Aorta (tissue), 5 donors: ENCODE data around the gene METTL3. TPM values are rescaled to one million over a fixed set of nuclear protein-coding genes. Genes with fewer than 3 reads are reported as not detected.
A peak's percentile ranks its signal among the peaks of the same experiment; 100 is the strongest.

Source experiments
- ATAC-seq: fragments of 200-7000 bp; cut with Tn5 transposase; one replicate; pipeline ENCODE4 v1.9.1; 2022; ENCODE audit warnings: moderate library complexity; ENCODE audit not compliant: low FRiP score
- DNase-seq, 2 donors: peaks; one replicate each; pipeline ENCODE4 v3.0.0-alpha.2; 2020
- H3K27ac ChIP-seq, 2 donors: one replicate each; pipeline ENCODE4 v1.5.1; 2013; ENCODE audit warnings: low read length in 2 of 2, mild to moderate bottlenecking in 2 of 2, moderate library complexity in 2 of 2, control low read depth in 1 of 2, inconsistent platforms in 1 of 2, low read depth in 1 of 2
- H3K27me3 ChIP-seq, 2 donors: one replicate each; pipeline ENCODE4 v1.6.1; 2013; ENCODE audit warnings: control low read depth in 1 of 2, low read length in 1 of 2, mild to moderate bottlenecking in 1 of 2, moderate library complexity in 1 of 2; ENCODE audit not compliant: insufficient read depth in 2 of 2, control insufficient read depth in 1 of 2
- H3K36me3 ChIP-seq, 2 donors: one replicate each; pipeline ENCODE4 v1.6.1; 2013; ENCODE audit warnings: control low read depth in 1 of 2, low read length in 1 of 2, mild to moderate bottlenecking in 1 of 2; ENCODE audit not compliant: insufficient read depth in 2 of 2, control insufficient read depth in 1 of 2
- H3K4me1 ChIP-seq, 2 donors: one replicate each; pipeline ENCODE4 v1.6.1; 2013; ENCODE audit warnings: low read length in 2 of 2, control low read depth in 1 of 2, mild to moderate bottlenecking in 1 of 2, moderate library complexity in 1 of 2; ENCODE audit not compliant: insufficient read depth in 2 of 2, control insufficient read depth in 1 of 2
- H3K4me3 ChIP-seq, 2 donors: one replicate each; pipeline ENCODE4 v1.5.1; 2013; ENCODE audit warnings: low read length in 2 of 2, control low read depth in 1 of 2, mild to moderate bottlenecking in 1 of 2
- H3K9me3 ChIP-seq: one replicate; pipeline ENCODE4 v1.6.1; 2013; ENCODE audit warnings: mild to moderate bottlenecking, low read length; ENCODE audit not compliant: control insufficient read depth
- WGBS, 2 donors: extraction: QIAGEN DNeasy Blood & Tissue Kit; methylation state at CpG; one replicate each; pipeline ENCODE4 v1.1.7; 2013; 5-methylcytosine and 5-hydroxymethylcytosine counted together
- intact Hi-C, 2 donors: fragments of 100-400 bp; cut with DNase I; formaldehyde crosslinking; loops; one replicate each; pipeline versions ENCODE4 v1.14.2 to v1.15.0; 2022
- polyA plus RNA-seq, 2 donors: library from polyadenylated mRNA; stranded (reverse); fragments of 200-250 nt; gene quantifications; one replicate each; pipeline ENCODE4 v1.2.3, GENCODE V29; 2013
- total RNA-seq, 2 donors: library from RNA; stranded (reverse); fragmentation: NEBNext Ultra II Directional; extraction: Animal tissue kit (Norgen Biotek cat#: 25700); gene quantifications; one replicate each; pipeline ENCODE4 v1.2.1, GENCODE V29; 2021
- donor health status: healthy with polysubstance abuse.
- donor health status: Bipolar disorder and iron deficiency.
- donor health status: DM: no; HTN: no; CAD: no.
- donor health status: DM: no; HTN: no; CAD: no.
- donor health status: DM: yes; HTN: yes; CAD: no.

The METTL3 gene
- total and polyA plus RNA-seq, 4 donors = 8.6 to 48.4 (median 39.0) TPM

DNA sequence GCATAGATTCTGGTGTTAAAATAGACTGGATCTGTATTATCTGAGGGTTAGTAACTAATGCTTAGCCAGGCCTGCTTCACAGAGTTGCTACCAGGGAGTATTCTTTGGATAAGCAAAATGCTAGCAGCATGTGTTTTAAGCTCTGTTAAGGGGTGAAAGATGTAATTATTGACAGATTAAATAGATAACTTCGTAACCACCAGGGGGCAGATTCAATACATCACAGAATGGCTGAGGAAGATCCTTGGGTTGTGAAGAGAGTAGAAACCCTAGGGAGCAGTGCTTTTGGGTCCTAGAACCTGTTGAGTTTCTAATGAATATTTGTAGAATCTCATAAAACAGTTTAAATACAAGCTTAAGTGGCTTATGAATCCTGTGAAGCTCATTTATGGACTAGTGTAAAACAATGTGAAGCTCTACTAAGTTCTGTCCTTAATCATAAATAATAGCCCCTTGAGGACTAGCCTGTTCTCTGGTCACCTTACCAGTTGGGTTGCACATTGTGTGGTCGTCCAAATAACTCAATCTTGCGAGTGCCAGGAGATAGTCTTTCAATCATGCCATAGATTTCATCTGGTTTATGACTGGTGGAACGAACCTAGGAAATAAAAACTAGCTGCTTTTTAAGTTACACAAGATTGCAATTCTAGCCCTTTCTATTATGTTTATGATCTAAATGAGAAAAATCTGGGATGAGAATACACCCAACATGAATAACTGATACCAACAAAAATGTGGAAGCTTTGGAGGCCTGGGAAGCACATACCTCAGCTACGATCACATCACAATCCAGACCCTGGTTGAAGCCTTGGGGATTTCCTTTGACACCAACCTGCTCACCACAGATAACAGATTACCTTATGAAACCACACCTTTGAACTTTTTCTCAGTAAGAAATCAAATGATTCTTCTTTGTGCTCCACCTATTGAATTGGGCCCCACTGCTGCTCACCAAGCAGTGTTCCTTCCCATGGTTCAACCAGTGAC is 12.3 kb downstream of the METTL3 start:
- DNase-seq (no peak), ATAC-seq (no peak)
- 55 to 57% methylated on average over 5 of the region's 5 CpGs for WGBS, 2 donors
- no peaks in the 10 kb centered on the region for H3K9me3 ChIP-seq
- peaks cover 2 to 8% of the 10 kb centered on the region in 2 donors for H3K36me3 ChIP-seq
- intact Hi-C loops = loop anchor here in 1 of 2 donors (2.0 kb wide), 1 partner anchor 58 kb away; no protein-coding TSS in a partner anchor
- no peaks in the 10 kb centered on the region for H3K27me3 ChIP-seq
- no peaks in the 10 kb centered on the region for H3K4me1 ChIP-seq
- H3K4me3 ChIP-seq = no peak overlapping the region
- H3K27ac ChIP-seq = no peak overlapping the region

DNA sequence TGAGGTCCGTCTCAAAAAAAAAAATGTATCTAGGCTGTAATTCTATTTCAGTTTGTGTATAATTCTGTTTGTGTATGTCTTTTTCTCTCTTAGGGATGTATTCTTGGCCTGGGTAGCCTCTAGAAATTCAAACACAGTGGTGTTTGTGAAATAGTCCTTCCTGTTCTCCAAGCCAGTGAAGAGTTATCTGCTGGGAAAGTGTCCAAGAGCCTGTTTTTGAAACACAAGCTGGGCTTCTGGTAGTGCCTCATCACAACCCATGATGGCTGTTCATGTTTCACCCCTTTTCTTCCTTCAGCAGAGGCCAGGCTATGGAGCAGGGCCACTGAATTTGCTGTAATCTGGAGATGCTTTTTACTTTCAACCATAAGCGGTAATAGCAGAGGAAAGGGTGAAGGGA is 14.7 kb downstream of the METTL3 start:
- intact Hi-C loops = no loop called here
- Histone ChIP-seq H3K9me3 (no peaks in the 10 kb centered on the region), H3K36me3 (peaks cover 2 to 5% of the 10 kb centered on the region in 2 donors), H3K4me3 (no peak overlapping the region), H3K27me3 (peaks cover 0 to 1% of the 10 kb centered on the region in 2 donors), H3K4me1 (no peaks in the 10 kb centered on the region), H3K27ac (no peak overlapping the region)
- ATAC-seq = no peak
- no peak for DNase-seq
- WGBS, 2 donors = 91 to 93% methylated on average over 2 of the region's 2 CpGs

DNA sequence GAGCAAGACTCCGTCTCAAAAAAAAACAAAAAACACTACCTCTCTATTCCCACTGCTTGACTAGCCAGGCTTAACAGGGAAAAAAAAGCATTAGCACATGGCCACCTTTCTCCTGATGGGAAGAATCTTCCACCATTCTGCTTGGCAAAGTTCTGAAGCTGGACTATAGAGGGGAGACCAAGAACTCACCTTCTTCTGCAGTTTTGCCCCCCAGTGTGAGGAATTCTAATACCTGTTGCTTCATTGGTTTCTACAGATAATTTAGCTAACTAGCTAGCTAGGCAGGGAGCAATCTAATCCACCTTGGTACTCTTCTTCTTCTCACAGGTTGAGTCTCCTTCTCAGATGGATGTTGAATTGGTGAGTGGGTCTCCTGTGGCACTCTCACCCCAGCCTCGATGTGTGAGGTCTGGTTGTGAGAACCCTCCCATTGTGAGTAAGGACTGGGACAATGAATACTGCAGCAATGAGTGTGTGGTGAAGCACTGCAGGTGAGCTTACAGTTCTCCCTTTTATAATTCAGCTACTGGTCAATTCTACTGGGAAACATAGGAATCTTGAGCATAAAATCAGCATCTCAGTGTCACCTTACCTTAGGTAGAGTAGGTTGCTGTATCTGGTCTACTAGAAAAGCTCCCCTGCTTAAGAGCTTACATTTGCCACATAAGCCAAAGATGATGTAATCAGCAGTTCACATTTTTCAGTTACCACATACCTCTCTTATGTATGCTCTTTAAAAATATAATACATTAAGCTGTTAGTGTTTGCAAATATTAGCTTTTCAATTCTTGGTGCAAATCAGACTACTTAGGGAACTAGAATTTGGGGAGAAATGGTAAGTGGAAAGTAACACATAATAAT is 16.0 kb downstream of the METTL3 start:
- no peak for ATAC-seq
- DNase-seq = no peak
- Histone ChIP-seq H3K27ac (no peak overlapping the region), H3K9me3 (no peaks in the 10 kb centered on the region), H3K36me3 (peaks cover 1 to 7% of the 10 kb centered on the region in 2 donors), H3K4me3 (no peak overlapping the region), H3K27me3 (peaks cover 0 to 1% of the 10 kb centered on the region in 2 donors), H3K4me1 (no peaks in the 10 kb centered on the region)
- WGBS, 2 donors = 68 to 76% methylated on average over 2 of the region's 2 CpGs
- intact Hi-C loops = no loop called here

DNA sequence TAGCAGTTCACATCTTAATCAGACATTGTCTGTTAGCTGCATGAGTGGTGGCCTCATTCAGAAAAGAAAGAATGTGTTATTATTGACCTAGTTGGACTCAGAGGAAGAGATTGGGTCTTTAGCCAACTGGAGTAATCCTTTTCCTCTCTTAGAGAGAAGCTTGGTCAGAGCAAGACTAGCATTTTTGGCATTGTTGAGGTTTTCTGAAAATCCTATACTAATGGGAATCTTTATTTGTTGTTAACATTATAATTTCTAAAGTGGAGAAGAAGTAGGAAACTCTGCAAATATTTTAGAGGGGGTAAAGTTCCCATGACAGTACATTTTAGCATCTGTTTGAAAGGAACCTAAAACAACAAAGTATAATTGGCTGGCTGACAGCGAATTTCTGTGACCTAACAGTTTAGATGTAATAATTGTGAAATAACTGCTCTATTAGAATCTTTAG is 24.5 kb downstream of the METTL3 start:
- no peaks in the 10 kb centered on the region for H3K27me3 ChIP-seq
- H3K27ac ChIP-seq = no peak overlapping the region
- DNase-seq (no peak), ATAC-seq (no peak)
- H3K4me3 ChIP-seq = no peak overlapping the region
- H3K4me1 ChIP-seq = no peaks in the 10 kb centered on the region
- intact Hi-C loops = no loop called here
- H3K36me3 ChIP-seq = peaks cover 0 to 7% of the 10 kb centered on the region in 2 donors
- 89 to 95% methylated on average over 1 of the region's 1 CpG for WGBS, 2 donors
- H3K9me3 ChIP-seq = no peaks in the 10 kb centered on the region

DNA sequence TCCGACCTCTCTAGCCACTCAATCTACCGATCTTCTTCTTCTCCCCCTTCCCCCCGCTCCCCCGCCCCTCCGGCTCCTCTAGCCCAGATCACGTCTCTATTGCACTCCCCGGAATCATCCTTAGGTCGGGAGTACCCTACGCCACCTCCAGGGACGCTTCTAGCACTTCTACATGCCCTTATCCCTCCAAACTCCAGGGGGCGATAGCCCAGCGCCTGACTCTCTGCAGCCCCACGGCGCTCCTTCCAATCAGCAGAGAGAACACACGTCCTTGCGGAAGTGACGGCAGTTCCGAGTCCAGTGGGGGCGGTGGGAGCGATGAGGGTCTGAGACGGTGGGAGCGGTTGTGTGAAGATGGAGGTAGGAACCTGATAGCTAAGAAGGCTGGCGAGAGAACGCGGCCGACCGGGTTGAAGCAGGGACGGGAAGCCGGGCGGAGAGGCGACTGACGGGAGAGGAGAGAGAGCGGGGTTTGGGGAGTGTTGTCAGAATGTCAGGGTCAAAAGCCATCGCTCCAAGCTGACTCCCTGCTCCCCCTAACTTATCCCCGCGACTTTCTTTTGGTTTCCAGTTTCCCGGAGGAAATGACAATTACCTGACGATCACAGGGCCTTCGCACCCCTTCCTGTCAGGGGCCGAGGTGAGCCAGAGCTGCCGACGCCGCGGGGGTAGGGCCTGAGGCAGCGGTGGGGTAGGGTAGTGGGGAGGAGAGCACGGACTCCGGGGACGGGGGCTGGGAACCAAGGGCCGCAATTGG is 34.0 kb downstream of the METTL3 start, which contains the start of the genes RAB2B and TOX4:
RAB2B (minus strand) TSS at position 35 of the 757 bp plus-strand sequence. CDS start 87 bp downstream, outside the sequence.
TOX4 (plus strand) TSS at position 271 of the 757 bp plus-strand sequence; CDS start at position 355, 84 bp downstream.
- ATAC-seq (peak; percentile 100), DNase-seq (peak; percentile 96 to 97)
- Histone ChIP-seq H3K36me3 (no peaks in the 10 kb centered on the region), H3K27ac (peak within 1 kb of the TSS in 1 of 2 donors; percentile 87), H3K4me3 (peak within 1 kb of the TSS; percentile 68 to 87), H3K27me3 (no peaks in the 10 kb centered on the region), H3K4me1 (no peaks in the 10 kb centered on the region), H3K9me3 (no peaks in the 10 kb centered on the region)
- intact Hi-C loops = loop anchor here (2.0 to 5.0 kb wide), 2 partner anchors 20 to 35 kb away; partner anchors contain the start of genes METTL3 (in 2 of the 2) and CHD8 (in 1 of the 2)
- WGBS, 2 donors = 0 to 1% methylated on average over 46 to 49 of the region's 49 CpGs

DNA sequence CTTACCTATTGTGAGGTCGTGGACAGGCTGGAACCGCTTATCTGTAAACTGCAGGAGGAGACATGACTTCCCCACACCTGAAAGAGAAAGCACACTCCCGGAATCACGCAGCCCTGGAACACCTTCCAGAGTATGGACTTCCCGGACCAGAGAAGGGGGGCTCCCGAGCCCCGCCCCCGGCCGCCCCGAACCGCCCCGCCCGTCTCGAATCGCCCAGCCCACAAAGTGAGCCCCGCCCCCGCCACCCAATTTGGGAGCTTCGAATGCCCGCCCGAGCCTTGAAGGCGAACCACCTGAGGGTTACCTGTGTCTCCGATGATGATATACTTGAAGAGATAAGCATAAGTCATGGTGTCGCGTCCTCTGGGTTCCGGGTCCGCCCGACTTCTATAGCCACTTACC is 34.6 kb downstream of the METTL3 start:
- H3K9me3 ChIP-seq = no peaks in the 10 kb centered on the region
- no peaks in the 10 kb centered on the region for H3K4me1 ChIP-seq
- H3K27me3 ChIP-seq = no peaks in the 10 kb centered on the region
- intact Hi-C loops = loop anchor here (2.0 to 5.0 kb wide), 2 partner anchors 20 to 36 kb away; partner anchors contain the start of genes METTL3 (in 2 of the 2) and CHD8 (in 1 of the 2)
- peak; percentile 94 for ATAC-seq
- peak overlapping the region; percentile 68 to 87 for H3K4me3 ChIP-seq
- WGBS, 2 donors = 1% methylated on average over 27 of the region's 27 CpGs
- peak overlapping the region in 1 of 2 donors; percentile 86 for H3K27ac ChIP-seq
- H3K36me3 ChIP-seq = no peaks in the 10 kb centered on the region
- DNase-seq = peak; percentile 89 to 97

DNA sequence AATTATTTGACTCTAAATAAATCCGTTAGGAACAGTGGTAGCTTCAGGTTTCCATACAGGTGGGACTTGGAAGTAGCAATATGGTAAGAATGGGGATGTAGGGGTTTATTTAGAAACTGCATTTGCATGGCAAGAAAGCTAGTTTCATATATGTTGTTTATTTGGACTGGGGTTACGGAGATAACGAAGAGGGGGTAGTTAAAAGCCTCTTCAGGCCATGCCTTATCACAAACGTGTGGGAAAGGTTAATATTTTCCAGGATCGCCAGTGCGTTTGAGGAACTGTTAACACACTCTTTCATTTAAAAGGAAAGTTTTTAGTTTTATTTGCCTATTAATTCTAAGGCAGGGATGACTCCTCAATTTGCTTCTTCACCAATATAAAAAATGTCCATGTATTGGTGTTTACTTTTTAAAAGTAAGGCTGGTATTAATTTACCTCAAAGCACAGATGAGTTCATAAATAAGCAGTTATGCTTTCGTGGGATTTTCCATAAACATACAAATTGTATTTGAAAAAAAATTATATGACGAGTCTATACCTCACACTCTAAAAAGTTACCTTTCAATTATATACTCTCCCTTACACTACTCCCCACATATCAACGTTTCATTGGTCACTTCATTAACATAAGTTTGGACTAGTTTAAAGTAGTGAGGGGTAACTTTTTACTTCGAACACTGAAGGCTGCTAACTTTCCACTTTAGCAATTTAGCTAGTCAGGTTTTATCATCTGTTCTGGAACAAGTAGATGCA is 35.2 kb downstream of the METTL3 start:
- WGBS, 2 donors = 42% methylated on average over 10 of the region's 10 CpGs
- Histone ChIP-seq H3K27me3 (no peaks in the 10 kb centered on the region), H3K9me3 (no peaks in the 10 kb centered on the region), H3K36me3 (no peaks in the 10 kb centered on the region), H3K27ac (peak overlapping the region in 1 of 2 donors; percentile 82), H3K4me3 (peak overlapping the region; percentile 68 to 87), H3K4me1 (no peaks in the 10 kb centered on the region)
- DNase-seq (no peak), ATAC-seq (no peak)
- intact Hi-C loops = loop anchor here (2.0 to 5.0 kb wide), 2 partner anchors 19 to 36 kb away; partner anchors contain the start of genes METTL3 (in 2 of the 2) and CHD8 (in 1 of the 2)
